Hepatocyte (in vitro differentiated cells): ENCODE data around the gene DERL3.

Source experiments
- CTCF ChIP-seq: fragments of 200-600 bp; sonication (generic); IDR thresholded peaks from 2 replicates; pipeline ENCODE4 v1.5.1; 2016; ENCODE audit warnings: antibody characterized with exemption, mild to moderate bottlenecking; ENCODE audit not compliant: poor library complexity
- EZH2 ChIP-seq: fragments of 200-600 bp; sonication (generic); IDR thresholded peaks from 2 replicates; pipeline ENCODE4 v1.6.1; 2016; ENCODE audit warnings: antibody characterized with exemption, mild to moderate bottlenecking, borderline replicate concordance
- EZH2phosphoT487 ChIP-seq: fragments of 200-600 bp; sonication (generic); IDR thresholded peaks from one replicate; pipeline ENCODE4 v1.6.1; 2018; ENCODE audit warnings: antibody characterized with exemption, mild to moderate bottlenecking, low read depth, moderate library complexity; ENCODE audit not compliant: unreplicated experiment, severe bottlenecking

- TF ChIP-seq CTCF (no peak), EZH2 (no peak), EZH2phosphoT487 (no peak)
Measured at GRCh38 chr22:23823331-23823791, 15.4 kb downstream of the DERL3 start.
